K562 (cell line): Measurements from ENCODE around the gene BPNT1. TPM values are rescaled to one million over a fixed set of nuclear protein-coding genes. Genes with fewer than 3 reads are reported as not detected.

Experiments
- ARID1B ChIP-seq: fragments of 450-650 bp; IDR thresholded peaks from 2 replicates; pipeline ENCODE4 v1.6.1; 2016; ENCODE audit warnings: antibody characterized with exemption, mild to moderate bottlenecking, inconsistent platforms
- CBX2 ChIP-seq: fragments of 200-600 bp; sonication (generic); IDR thresholded peaks from one replicate; pipeline ENCODE4 v1.6.1; 2012; ENCODE audit warnings: mild to moderate bottlenecking, low read length, inconsistent platforms; ENCODE audit not compliant: insufficient read depth, poor library complexity, severe bottlenecking
- ERF ChIP-seq: fragments of 450-650 bp; formaldehyde crosslinking; IDR thresholded peaks from 2 replicates; pipeline ENCODE4 v1.4.0; 2020; ENCODE audit warnings: mild to moderate bottlenecking, mixed read lengths
- GABPB1 ChIP-seq: sonication (generic); formaldehyde crosslinking; IDR thresholded peaks from 2 replicates; pipeline ENCODE4 v1.8.0; 2022; ENCODE audit warnings: mild to moderate bottlenecking, missing genetic modification reagents
- HIVEP1 ChIP-seq: fragments of 250-450 bp; sonication (Bioruptor Pico); IDR thresholded peaks from 2 replicates; pipeline ENCODE4 v1.4.0; 2020; ENCODE audit warnings: mild to moderate bottlenecking
- MCM2 ChIP-seq: fragments of 450-650 bp; IDR thresholded peaks from 2 replicates; pipeline ENCODE4 v1.6.1; 2017; ENCODE audit warnings: low read depth, mild to moderate bottlenecking
- NCOA6 ChIP-seq: fragments of 450-650 bp; IDR thresholded peaks from 2 replicates; pipeline ENCODE4 v1.6.1; 2017; ENCODE audit warnings: mild to moderate bottlenecking
- SAFB ChIP-seq: fragments of 200-400 bp; formaldehyde crosslinking; IDR thresholded peaks from 2 replicates; pipeline ENCODE4 v1.6.1; 2017; ENCODE audit warnings: low read depth, low read length, borderline replicate concordance
- SAP30 ChIP-seq: fragments of 200-600 bp; sonication (generic); IDR thresholded peaks from 2 replicates; pipeline ENCODE4 v1.6.1; 2012; ENCODE audit warnings: borderline replicate concordance, low read depth, mild to moderate bottlenecking, moderate library complexity, low read length, control low read depth, inconsistent platforms; ENCODE audit not compliant: insufficient read depth, poor library complexity, severe bottlenecking
- SETDB1 ChIP-seq: IDR thresholded peaks from one replicate; pipeline ENCODE4 v1.6.1; 2012; ENCODE audit warnings: low read length, control low read depth, inconsistent platforms
- STAG1 ChIP-seq: sonication (generic); formaldehyde crosslinking; IDR thresholded peaks from 2 replicates; pipeline ENCODE4 v1.5.0; 2020; ENCODE audit warnings: missing genetic modification reagents, borderline replicate concordance
- TFE3 ChIP-seq: fragments of 450-650 bp; formaldehyde crosslinking; IDR thresholded peaks from 2 replicates; pipeline ENCODE4 v1.4.0; 2020; ENCODE audit warnings: mild to moderate bottlenecking, mixed read lengths
- ZBTB17 ChIP-seq: fragments of 450-650 bp; formaldehyde crosslinking; IDR thresholded peaks from 2 replicates; pipeline ENCODE4 v1.4.0; 2020; ENCODE audit warnings: mild to moderate bottlenecking
- ZFP36 ChIP-seq: fragments of 150-350 bp; IDR thresholded peaks from 2 replicates; pipeline ENCODE4 v1.6.1; 2018; ENCODE audit warnings: low read length, low read depth; ENCODE audit not compliant: partially characterized antibody
- ZNF133 ChIP-seq: fragments of 250-450 bp; sonication (Bioruptor Pico); IDR thresholded peaks from 2 replicates; pipeline ENCODE4 v1.4.0; 2020; ENCODE audit warnings: mild to moderate bottlenecking
- ZNF311 ChIP-seq: fragments of 250-450 bp; sonication (Bioruptor Pico); IDR thresholded peaks from 2 replicates; pipeline ENCODE4 v1.4.0; 2020; ENCODE audit warnings: mild to moderate bottlenecking, moderate library complexity
- polyA plus RNA-seq, 8 experiments: library from polyadenylated mRNA; depleted of rRNA in 4 of 8; stranded (reverse) in 5 of 8; unstranded in 3 of 8; fragments of >200 nt; fragmentation: Nextera tagmentation in 2 of 8; fragmentation: Illumina TruSeq in 1 of 8; extraction: Ambion mirVana in 2 of 8; extraction: Trizol in 1 of 8; gene quantifications; 2 replicates each; pipeline versions ENCODE4 v1.2.1 to v1.2.3, GENCODE V29; 2011 to 2014; ENCODE audit warnings: inconsistent platforms in 1 of 8, missing spikeins in 1 of 8
- total RNA-seq, 7 experiments: library from RNA; depleted of rRNA in 6 of 7; stranded (reverse); fragments of >200 nt in 6 of 7; fragmentation: Illumina TruSeq in 2 of 7; extraction: Trizol in 2 of 7; gene quantifications; 2 replicates each; pipeline versions ENCODE4 v1.2.1 to v1.2.3, GENCODE V29; 2011 to 2021; ENCODE audit warnings: low replicate concordance in 1 of 7
- TF ChIP-seq, protein P1 (sequence below): sonication (generic); formaldehyde crosslinking; IDR thresholded peaks from 2 replicates; pipeline ENCODE4 v1.8.1; 2023; ENCODE audit warnings: missing genetic modification reagents, mild to moderate bottlenecking, borderline replicate concordance

Gene BPNT1
- total and polyA plus RNA-seq, 9 of the 15 experiments (the other 6 are each of a cell fraction or from before 2014, with no cell fraction given): 30.2 to 73.8 (median 40.5) TPM

- no peak for TF ChIP-seq SAFB
- no peak for TF ChIP-seq NCOA6
- TF ChIP-seq STAG1: no peak
- TF ChIP-seq HIVEP1 (CRISPR knock-in tag): no peak
- TF ChIP-seq, protein P1, sequence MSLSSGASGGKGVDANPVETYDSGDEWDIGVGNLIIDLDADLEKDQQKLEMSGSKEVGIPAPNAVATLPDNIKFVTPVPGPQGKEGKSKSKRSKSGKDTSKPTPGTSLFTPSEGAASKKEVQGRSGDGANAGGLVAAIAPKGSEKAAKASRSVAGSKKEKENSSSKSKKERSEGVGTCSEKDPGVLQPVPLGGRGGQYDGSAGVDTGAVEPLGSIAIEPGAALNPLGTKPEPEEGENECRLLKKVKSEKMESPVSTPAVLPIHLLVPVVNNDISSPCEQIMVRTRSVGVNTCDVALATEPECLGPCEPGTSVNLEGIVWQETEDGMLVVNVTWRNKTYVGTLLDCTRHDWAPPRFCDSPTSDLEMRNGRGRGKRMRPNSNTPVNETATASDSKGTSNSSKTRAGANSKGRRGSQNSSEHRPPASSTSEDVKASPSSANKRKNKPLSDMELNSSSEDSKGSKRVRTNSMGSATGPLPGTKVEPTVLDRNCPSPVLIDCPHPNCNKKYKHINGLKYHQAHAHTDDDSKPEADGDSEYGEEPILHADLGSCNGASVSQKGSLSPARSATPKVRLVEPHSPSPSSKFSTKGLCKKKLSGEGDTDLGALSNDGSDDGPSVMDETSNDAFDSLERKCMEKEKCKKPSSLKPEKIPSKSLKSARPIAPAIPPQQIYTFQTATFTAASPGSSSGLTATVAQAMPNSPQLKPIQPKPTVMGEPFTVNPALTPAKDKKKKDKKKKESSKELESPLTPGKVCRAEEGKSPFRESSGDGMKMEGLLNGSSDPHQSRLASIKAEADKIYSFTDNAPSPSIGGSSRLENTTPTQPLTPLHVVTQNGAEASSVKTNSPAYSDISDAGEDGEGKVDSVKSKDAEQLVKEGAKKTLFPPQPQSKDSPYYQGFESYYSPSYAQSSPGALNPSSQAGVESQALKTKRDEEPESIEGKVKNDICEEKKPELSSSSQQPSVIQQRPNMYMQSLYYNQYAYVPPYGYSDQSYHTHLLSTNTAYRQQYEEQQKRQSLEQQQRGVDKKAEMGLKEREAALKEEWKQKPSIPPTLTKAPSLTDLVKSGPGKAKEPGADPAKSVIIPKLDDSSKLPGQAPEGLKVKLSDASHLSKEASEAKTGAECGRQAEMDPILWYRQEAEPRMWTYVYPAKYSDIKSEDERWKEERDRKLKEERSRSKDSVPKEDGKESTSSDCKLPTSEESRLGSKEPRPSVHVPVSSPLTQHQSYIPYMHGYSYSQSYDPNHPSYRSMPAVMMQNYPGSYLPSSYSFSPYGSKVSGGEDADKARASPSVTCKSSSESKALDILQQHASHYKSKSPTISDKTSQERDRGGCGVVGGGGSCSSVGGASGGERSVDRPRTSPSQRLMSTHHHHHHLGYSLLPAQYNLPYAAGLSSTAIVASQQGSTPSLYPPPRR (CRISPR knock-in tag): no peak
- no peak for TF ChIP-seq ZFP36
- TF ChIP-seq ZNF311: 0 out of 2 replicates have a peak, but pooled peaks have one; percentile 43
- no peak for TF ChIP-seq ZBTB17
- TF ChIP-seq ZNF133: no peak
- TF ChIP-seq GABPB1: peak; percentile 68; the same call in 1 of the 2 replicates
- no peak for TF ChIP-seq SAP30
- TF ChIP-seq ARID1B: peak; percentile 6; the same call in 1 of the 2 replicates
- TF ChIP-seq MCM2: no peak
- no peak for TF ChIP-seq TFE3 (CRISPR knock-in tag)
- TF ChIP-seq SETDB1: no peak
- no peak for TF ChIP-seq CBX2
- TF ChIP-seq ERF (CRISPR knock-in tag): no peak
- TF ChIP-seq, all 486 proteins: peak for 132
Observed at GRCh38 chr1:220089650-220090556, at the start of gene BPNT1 (continued).
